Esophagus muscularis mucosa (tissue), 4 donors: ENCODE measurements around the gene TMEM121.

ENCODE experiments used
- CTCF ChIP-seq, 3 experiments: fragments of 200-600 bp in 2 of 3; fragments of 450-650 bp in 1 of 3; sonication (generic) in 2 of 3; IDR thresholded peaks; one replicate each; pipeline ENCODE4 v1.5.1; 2017 to 2019; ENCODE audit warnings: antibody characterized with exemption in 3 of 3, mild to moderate bottlenecking in 2 of 3, moderate library complexity in 1 of 3
- EP300 ChIP-seq: sonication (generic); formaldehyde crosslinking; IDR thresholded peaks from one replicate; pipeline ENCODE4 v1.6.1; 2017; ENCODE audit warnings: antibody characterized with exemption
- POLR2A ChIP-seq: fragments of 450-650 bp; IDR thresholded peaks from one replicate; pipeline ENCODE4 v1.6.1; 2017; ENCODE audit warnings: antibody characterized with exemption, moderate library complexity, mild to moderate bottlenecking, low read depth
- POLR2AphosphoS5 ChIP-seq, 2 donors: sonication (generic); formaldehyde crosslinking; IDR thresholded peaks; one replicate each; pipeline ENCODE4 v1.6.1; 2017; ENCODE audit warnings: antibody characterized with exemption in 2 of 2

- TF ChIP-seq POLR2AphosphoS5 (IDR thresholded peaks at IDR 0.05) (no peak), CTCF (IDR thresholded peaks at IDR 0.05) (no peak), EP300 (no peak), POLR2A (no peak)
Measured at GRCh38 chr14:105476831-105477659, 49.3 kb upstream of the TMEM121 start.
